HepG2 (cell line): ENCODE data around the gene DUSP12. TPM values are rescaled to one million over a fixed set of nuclear protein-coding genes. Genes with fewer than 3 reads are reported as not detected.

Experiments
- BHLHE40 ChIP-seq: IDR thresholded peaks from 2 replicates; pipeline ENCODE4 v1.6.1; 2011; ENCODE audit warnings: low read length, improper control_type of control experiment
- ETS1 ChIP-seq: sonication (generic); formaldehyde crosslinking; IDR thresholded peaks from 2 replicates; pipeline ENCODE4 v1.4.0; 2020; ENCODE audit warnings: missing genetic modification reagents
- FOXK2 ChIP-seq: fragments of 450-650 bp; IDR thresholded peaks from 2 replicates; pipeline ENCODE4 v1.6.1; 2016
- LCORL ChIP-seq, 2 experiments: fragments of 450-650 bp in 1 of 2; sonication (generic) in 1 of 2; formaldehyde crosslinking in 1 of 2; IDR thresholded peaks; 2 replicates each; pipeline versions ENCODE4 v1.5.0 to v1.6.1; 2017 to 2020; ENCODE audit warnings: antibody characterized with exemption in 1 of 2, missing genetic modification reagents in 1 of 2
- MAX ChIP-seq: IDR thresholded peaks from 2 replicates; pipeline ENCODE4 v1.6.1; 2012; ENCODE audit warnings: inconsistent platforms
- NBN ChIP-seq: fragments of 450-650 bp; conservative IDR thresholded peaks from 2 replicates; pipeline ENCODE4 v1.6.1; 2017
- PBX2 ChIP-seq: IDR thresholded peaks from 2 replicates; pipeline ENCODE4 v1.6.1; 2016; ENCODE audit warnings: control low read depth
- RAD51 ChIP-seq: fragments of 450-650 bp; IDR thresholded peaks from 2 replicates; pipeline ENCODE4 v1.6.1; 2016; ENCODE audit warnings: borderline replicate concordance
- RARG ChIP-seq: sonication (generic); formaldehyde crosslinking; IDR thresholded peaks from 2 replicates; pipeline ENCODE4 v1.4.0; 2020; ENCODE audit warnings: low read depth, mild to moderate bottlenecking, missing genetic modification reagents
- RFXAP ChIP-seq: sonication (generic); formaldehyde crosslinking; IDR thresholded peaks from 2 replicates; pipeline ENCODE4 v1.4.0; 2020; ENCODE audit warnings: missing genetic modification reagents, borderline replicate concordance
- TAF1 ChIP-seq: sonication (generic); formaldehyde crosslinking; IDR thresholded peaks from 2 replicates; pipeline ENCODE4 v1.4.0; 2020; ENCODE audit warnings: missing genetic modification reagents
- ZNF276 ChIP-seq: sonication (generic); formaldehyde crosslinking; IDR thresholded peaks from 2 replicates; pipeline ENCODE4 v1.4.0; 2020; ENCODE audit warnings: mild to moderate bottlenecking, low read depth, missing genetic modification reagents
- ZNF318 ChIP-seq: sonication (generic); formaldehyde crosslinking; IDR thresholded peaks from 2 replicates; pipeline ENCODE4 v1.4.0; 2020; ENCODE audit warnings: mild to moderate bottlenecking, missing genetic modification reagents
- ZNF333 ChIP-seq: sonication (generic); formaldehyde crosslinking; IDR thresholded peaks from 2 replicates; pipeline ENCODE4 v1.4.0; 2020; ENCODE audit warnings: mild to moderate bottlenecking, missing genetic modification reagents, borderline replicate concordance
- ZNF430 ChIP-seq: sonication (generic); formaldehyde crosslinking; IDR thresholded peaks from 2 replicates; pipeline ENCODE4 v1.9.0; 2021; ENCODE audit warnings: mild to moderate bottlenecking, missing genetic modification reagents
- ZNF850 ChIP-seq: sonication (generic); formaldehyde crosslinking; conservative IDR thresholded peaks from 2 replicates; pipeline ENCODE4 v1.9.0; 2021; ENCODE audit warnings: mild to moderate bottlenecking, missing genetic modification reagents
- ZSCAN22 ChIP-seq: sonication (generic); formaldehyde crosslinking; IDR thresholded peaks from 2 replicates; pipeline ENCODE4 v1.4.0; 2020; ENCODE audit warnings: mild to moderate bottlenecking, missing genetic modification reagents
- polyA plus RNA-seq, 8 experiments: library from polyadenylated mRNA; depleted of rRNA in 3 of 8; stranded (reverse) in 7 of 8; unstranded in 1 of 8; fragments of >200 nt; fragmentation: Illumina TruSeq in 4 of 8; extraction: Trizol in 4 of 8; gene quantifications; 2 replicates each; pipeline versions ENCODE4 v1.2.1 to v1.2.3, GENCODE V29; 2011 to 2016; ENCODE audit warnings: low read depth in 4 of 8, missing spikeins in 1 of 8, mixed read lengths in 1 of 8; ENCODE audit not compliant: insufficient read depth in 1 of 8
- total RNA-seq, 5 experiments: library from RNA; depleted of rRNA; stranded (reverse); fragments of >200 nt; fragmentation: Illumina TruSeq; extraction: Trizol; gene quantifications; 2 replicates each; pipeline ENCODE4 v1.2.3, GENCODE V29; 2016; ENCODE audit warnings: low read depth in 1 of 5

DUSP12 gene
- total and polyA plus RNA-seq, 2 of the 13 experiments (the other 11 are each of a cell fraction or from before 2014, with no cell fraction given): 36.7 to 37.1 TPM

GRCh38 chr1:161749509-161750407 is at the start of gene DUSP12 (continued):
- TF ChIP-seq MAX (peak; percentile 73), ZNF333 (no peak), NBN (no peak), PBX2 (CRISPR knock-in tag) (no peak), ZNF850 (CRISPR knock-in tag) (0 out of 2 replicates have a peak, but pooled peaks have one; percentile 28), ZSCAN22 (CRISPR knock-in tag) (no peak), RFXAP (CRISPR knock-in tag) (no peak), ZNF276 (CRISPR knock-in tag) (peak; percentile 77; the same call in 1 of the 2 replicates), LCORL (IDR thresholded peaks at IDR 0.05) (no peak), LCORL (CRISPR knock-in tag; IDR thresholded peaks at IDR 0.05) (0 out of 2 replicates have a peak, but pooled peaks have one; percentile 43), TAF1 (CRISPR knock-in tag) (peak; percentile 94), ZNF318 (no peak), RARG (CRISPR knock-in tag) (no peak), BHLHE40 (no peak), ETS1 (no peak), RAD51 (no peak), FOXK2 (no peak), ZNF430 (CRISPR knock-in tag) (peak; percentile 52; the same call in 1 of the 2 replicates)
